ENCODE results near the gene EME1.
"Not testable (repeated sequence)": the region's sequence is repeated elsewhere in the genome, so short reads cannot be mapped to it uniquely, and the experiment has no call there.

The EME1 gene

GRCh38 chr17:50394711-50395110 lies 21.7 kb downstream of the EME1 start:
- no peak for DNase-seq (ENCODE audit: low spot score)

GRCh38 chr17:50396261-50397110 lies 23.5 kb downstream of the EME1 start:
- peak; percentile 60 for DNase-seq (ENCODE audit: low spot score)

GRCh38 chr17:50397111-50397918 lies 24.3 kb downstream of the EME1 start, which contains the start of gene LRRC59:
TSS of gene LRRC59 (minus strand) at chr17:50397523. CDS start at chr17:50397317, 206 bp downstream.
- DNase-seq (ENCODE audit: low spot score), result peak; percentile 80

GRCh38 chr17:50397919-50398285 lies 24.9 kb downstream of the EME1 start:
- no peak for DNase-seq (ENCODE audit: low spot score)

GRCh38 chr17:50398672-50399071 lies 25.6 kb downstream of the EME1 start:
- not testable (repeated sequence) for DNase-seq (ENCODE audit: low spot score)

- not testable (repeated sequence) for DNase-seq (ENCODE audit: low spot score)
These were observed 26.6 kb downstream of the EME1 start for GRCh38 chr17:50399591-50399990.

- not testable (repeated sequence) for DNase-seq (ENCODE audit: low spot score)
These were observed 32.3 kb downstream of the EME1 start for GRCh38 chr17:50405351-50405750.

- no peak for DNase-seq (ENCODE audit: low spot score)
These were observed 33.5 kb downstream of the EME1 start for GRCh38 chr17:50406578-50406977.

GRCh38 chr17:50407921-50408320 lies 34.9 kb downstream of the EME1 start:
- DNase-seq (ENCODE audit: low spot score), result no peak

- DNase-seq (ENCODE audit: low spot score), result no peak
These were observed 39.2 kb downstream of the EME1 start for GRCh38 chr17:50412188-50412732.

- no peak for DNase-seq (ENCODE audit: low spot score)
These were observed 41.8 kb downstream of the EME1 start for GRCh38 chr17:50414808-50415207.

- DNase-seq (ENCODE audit: low spot score), result not testable (repeated sequence)
These were observed 46.5 kb downstream of the EME1 start for GRCh38 chr17:50419577-50419976.

- DNase-seq (ENCODE audit: low spot score), result no peak
These were observed 47.5 kb downstream of the EME1 start for GRCh38 chr17:50420419-50421112.

GRCh38 chr17:50421308-50422051 lies 48.5 kb downstream of the EME1 start:
- peak; percentile 45 for DNase-seq (ENCODE audit: low spot score)

GRCh38 chr17:50422738-50423137 lies 49.7 kb downstream of the EME1 start:
- DNase-seq (ENCODE audit: low spot score), result no peak

GRCh38 chr17:50423553-50424159 lies 50.6 kb downstream of the EME1 start:
- DNase-seq (ENCODE audit: low spot score), result no peak

- no peak for DNase-seq (ENCODE audit: low spot score)
These were observed 51.4 kb downstream of the EME1 start for GRCh38 chr17:50424246-50424995.

- DNase-seq (ENCODE audit: low spot score), result no peak
These were observed 52.1 kb downstream of the EME1 start for GRCh38 chr17:50424996-50425681.

GRCh38 chr17:50425682-50426471 lies 52.8 kb downstream of the EME1 start, which contains the start of gene ACSF2:
TSS of gene ACSF2 (plus strand) at chr17:50426218. CDS start at chr17:50426262, 44 bp downstream.
- peak; percentile 60 for DNase-seq (ENCODE audit: low spot score)
